Nephron progenitor cell (in vitro differentiated cells): Measurements from ENCODE around the gene EFCAB5.

Experiments
- DNase-seq: peaks from one replicate; pipeline ENCODE4 v3.0.0; 2021
- H3K27ac Mint-ChIP-seq: 2 replicates; pipeline ENCODE4 v1.8.0; 2021; ENCODE audit warnings: mild to moderate bottlenecking, moderate library complexity, mixed read lengths
- H3K27me3 Mint-ChIP-seq: 2 replicates; pipeline ENCODE4 v1.8.0; 2021; ENCODE audit warnings: mild to moderate bottlenecking, low read depth, mixed read lengths; ENCODE audit not compliant: poor library complexity
- H3K36me3 Mint-ChIP-seq: 2 replicates; pipeline ENCODE4 v1.8.0; 2021; ENCODE audit warnings: low read depth, mixed read lengths
- H3K4me1 Mint-ChIP-seq: 2 replicates; pipeline ENCODE4 v1.8.0; 2021; ENCODE audit warnings: mixed read lengths
- H3K4me3 Mint-ChIP-seq: 2 replicates; pipeline ENCODE4 v1.8.0; 2021; ENCODE audit warnings: mild to moderate bottlenecking, moderate library complexity, mixed read lengths
- H3K9me3 Mint-ChIP-seq: 2 replicates; pipeline ENCODE4 v1.8.0; 2021; ENCODE audit warnings: mild to moderate bottlenecking, moderate library complexity, mixed read lengths
- TF ChIP-seq, protein P1 (sequence below): fragments of 200-600 bp; sonication (generic); IDR thresholded peaks from 2 replicates; pipeline ENCODE4 v1.5.0; 2021; ENCODE audit warnings: antibody characterized with exemption

The EFCAB5 gene

DNA sequence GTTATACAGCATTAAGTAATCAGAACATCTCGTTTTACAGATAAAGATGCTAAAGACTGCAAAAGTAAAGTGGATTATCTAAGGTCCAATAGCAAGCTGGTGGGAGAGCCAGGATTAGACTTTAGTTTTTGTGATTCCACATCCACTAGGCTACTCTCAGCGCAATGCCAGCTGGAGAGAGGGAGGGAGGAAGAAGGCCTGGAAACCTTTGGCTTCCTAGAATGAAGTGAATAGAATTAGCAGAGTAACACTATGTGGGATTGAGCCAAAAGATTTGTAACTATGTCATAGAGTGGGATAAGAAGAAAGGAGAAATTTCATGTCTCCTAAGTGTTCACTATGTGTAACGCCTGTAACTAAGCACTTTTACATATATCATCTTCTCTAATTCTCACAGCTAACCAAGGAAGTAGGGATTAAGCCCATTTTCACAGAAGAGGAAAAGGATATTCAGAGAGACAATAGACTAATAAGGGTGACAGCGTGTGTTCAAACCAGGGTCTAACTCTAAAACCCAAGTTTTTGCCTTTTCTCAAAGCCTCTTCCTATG, 149.8 kb downstream of the EFCAB5 start:
- no peaks in the 10 kb centered on the region for H3K9me3 Mint-ChIP-seq
- no peak overlapping the region for H3K4me3 Mint-ChIP-seq
- TF ChIP-seq, protein P1, sequence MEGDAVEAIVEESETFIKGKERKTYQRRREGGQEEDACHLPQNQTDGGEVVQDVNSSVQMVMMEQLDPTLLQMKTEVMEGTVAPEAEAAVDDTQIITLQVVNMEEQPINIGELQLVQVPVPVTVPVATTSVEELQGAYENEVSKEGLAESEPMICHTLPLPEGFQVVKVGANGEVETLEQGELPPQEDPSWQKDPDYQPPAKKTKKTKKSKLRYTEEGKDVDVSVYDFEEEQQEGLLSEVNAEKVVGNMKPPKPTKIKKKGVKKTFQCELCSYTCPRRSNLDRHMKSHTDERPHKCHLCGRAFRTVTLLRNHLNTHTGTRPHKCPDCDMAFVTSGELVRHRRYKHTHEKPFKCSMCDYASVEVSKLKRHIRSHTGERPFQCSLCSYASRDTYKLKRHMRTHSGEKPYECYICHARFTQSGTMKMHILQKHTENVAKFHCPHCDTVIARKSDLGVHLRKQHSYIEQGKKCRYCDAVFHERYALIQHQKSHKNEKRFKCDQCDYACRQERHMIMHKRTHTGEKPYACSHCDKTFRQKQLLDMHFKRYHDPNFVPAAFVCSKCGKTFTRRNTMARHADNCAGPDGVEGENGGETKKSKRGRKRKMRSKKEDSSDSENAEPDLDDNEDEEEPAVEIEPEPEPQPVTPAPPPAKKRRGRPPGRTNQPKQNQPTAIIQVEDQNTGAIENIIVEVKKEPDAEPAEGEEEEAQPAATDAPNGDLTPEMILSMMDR = no peak
- H3K36me3 Mint-ChIP-seq = no peaks in the 10 kb centered on the region
- no peak overlapping the region for H3K27ac Mint-ChIP-seq
- H3K4me1 Mint-ChIP-seq = no peaks in the 10 kb centered on the region
- H3K27me3 Mint-ChIP-seq = peaks cover 18% of the 10 kb centered on the region
- DNase-seq = no peak

DNA sequence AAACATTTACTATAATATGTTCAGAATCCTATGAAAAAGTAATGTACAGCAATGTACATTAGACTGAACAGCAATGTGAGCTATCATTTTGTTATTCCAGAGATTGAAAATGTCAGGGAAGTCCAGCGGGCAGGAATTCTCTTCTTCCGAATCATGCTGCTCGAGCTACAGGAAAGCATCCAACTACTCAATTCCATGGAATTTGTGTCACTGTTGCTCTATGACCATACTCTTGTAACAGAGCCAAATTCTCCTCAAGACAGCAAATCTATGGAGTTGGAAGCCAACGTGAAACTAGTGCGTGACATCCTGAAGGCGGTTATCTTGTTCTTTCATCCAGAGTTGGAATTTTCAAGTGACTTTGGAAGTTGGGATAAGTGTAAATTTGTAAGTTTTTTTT, 150.3 kb downstream of the EFCAB5 start:
- H3K9me3 Mint-ChIP-seq = no peaks in the 10 kb centered on the region
- no peak for DNase-seq

DNA sequence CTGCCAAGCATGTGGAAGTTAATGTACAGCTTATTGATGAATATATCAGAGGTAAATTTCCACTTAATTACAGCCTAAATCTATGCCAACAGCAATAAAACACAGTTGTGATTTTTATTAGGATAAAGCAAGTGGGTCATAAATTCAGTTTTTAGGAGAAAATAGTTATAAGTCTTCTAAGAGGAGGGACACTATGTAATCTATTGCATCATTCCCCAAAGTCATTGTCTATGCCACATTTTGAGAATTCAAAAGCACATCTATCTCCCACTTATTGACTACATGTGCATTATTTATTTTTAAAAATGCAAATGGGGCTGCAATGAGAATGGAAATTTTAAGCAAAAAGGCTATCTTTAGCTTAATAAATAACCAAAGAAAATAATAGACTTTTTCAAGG, 151.5 kb downstream of the EFCAB5 start:
- TF ChIP-seq, protein P1 = no peak
- DNase-seq = no peak
- H3K4me3 Mint-ChIP-seq = no peak overlapping the region
- no peak overlapping the region for H3K27ac Mint-ChIP-seq
- peaks cover 18% of the 10 kb centered on the region for H3K27me3 Mint-ChIP-seq
- H3K9me3 Mint-ChIP-seq = no peaks in the 10 kb centered on the region
- no peaks in the 10 kb centered on the region for H3K36me3 Mint-ChIP-seq
- peaks cover 4% of the 10 kb centered on the region for H3K4me1 Mint-ChIP-seq

More for the DNA sequence above, 150.3 kb downstream of the EFCAB5 start:
- TF ChIP-seq, protein P1 = no peak
- Mint-ChIP-seq H3K27ac (no peak overlapping the region), H3K4me3 (no peak overlapping the region), H3K36me3 (no peaks in the 10 kb centered on the region), H3K4me1 (no peaks in the 10 kb centered on the region), H3K27me3 (peaks cover 18% of the 10 kb centered on the region)

DNA sequence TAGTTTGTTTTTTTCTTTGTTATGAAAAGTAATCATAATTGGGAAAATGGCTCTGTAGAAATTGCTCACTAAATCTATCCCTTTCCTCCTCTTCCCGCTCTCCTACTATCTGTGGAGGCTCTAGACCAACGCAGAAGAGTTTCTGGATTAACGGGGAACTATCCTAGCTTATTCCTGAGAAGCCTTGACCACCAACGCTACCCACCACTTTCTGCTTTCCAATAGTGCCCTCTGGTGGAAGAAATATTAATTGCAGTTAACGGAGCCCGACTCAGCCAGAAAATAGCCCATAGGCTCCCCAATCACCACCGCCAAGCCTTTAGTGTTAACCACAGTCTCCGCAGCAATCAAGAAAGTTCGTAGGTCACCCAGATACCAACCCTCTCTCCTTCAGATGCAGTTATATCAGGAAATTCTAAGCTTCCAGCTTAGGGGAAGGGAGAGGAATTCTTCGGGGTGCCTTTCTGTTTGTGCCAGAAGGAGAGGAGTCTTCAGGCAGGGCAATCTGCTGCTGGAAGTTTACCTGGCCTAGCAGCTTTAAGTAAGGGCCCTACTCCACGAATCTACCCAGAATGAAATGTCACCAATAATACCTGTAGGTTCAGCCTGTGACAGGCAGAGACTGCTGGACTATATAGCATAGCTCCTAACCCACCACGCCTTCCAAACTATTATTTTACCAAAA, 152.2 kb downstream of the EFCAB5 start:
- H3K36me3 Mint-ChIP-seq = no peaks in the 10 kb centered on the region
- peaks cover 6% of the 10 kb centered on the region for H3K4me1 Mint-ChIP-seq
- H3K4me3 Mint-ChIP-seq = no peak overlapping the region
- DNase-seq = peak; percentile 67
- TF ChIP-seq, protein P1 = peak; percentile 83
- H3K9me3 Mint-ChIP-seq = no peaks in the 10 kb centered on the region
- no peak overlapping the region for H3K27ac Mint-ChIP-seq
- H3K27me3 Mint-ChIP-seq = peaks cover 18% of the 10 kb centered on the region

DNA sequence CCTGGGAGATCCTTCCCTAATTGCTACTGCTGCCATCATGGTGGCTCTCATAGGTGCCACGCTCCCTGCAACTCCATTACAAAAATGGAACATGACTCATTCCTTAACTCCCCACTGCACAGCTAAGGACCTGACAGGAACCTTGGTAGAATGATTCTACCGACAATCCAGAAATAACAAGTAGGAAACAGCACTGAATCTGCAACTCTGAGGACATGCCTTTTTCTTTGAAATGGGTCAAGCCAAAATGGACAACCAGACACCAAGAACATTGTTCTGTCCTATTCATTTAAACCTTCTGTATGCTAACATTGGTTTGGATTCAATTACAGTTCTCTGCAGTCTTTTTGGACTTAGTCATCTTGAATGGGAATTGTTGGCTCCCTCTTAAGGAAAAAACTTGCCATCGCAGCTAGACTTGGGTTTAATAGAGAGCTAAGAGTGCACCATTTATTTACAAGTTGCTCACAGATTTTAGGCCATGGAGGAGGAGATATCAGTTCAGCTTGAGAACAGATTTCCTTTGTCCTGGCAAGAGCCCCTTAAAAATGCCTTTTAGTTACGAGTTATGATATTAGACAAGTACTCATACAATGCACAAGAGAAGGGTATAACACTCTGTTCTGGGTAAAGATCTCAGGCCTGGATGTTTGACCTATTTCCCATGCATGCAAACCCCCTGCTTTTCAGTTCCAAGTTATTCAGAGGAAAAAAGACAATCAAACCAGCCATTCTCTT, 154.2 kb downstream of the EFCAB5 start:
- H3K4me3 Mint-ChIP-seq = no peak overlapping the region
- no peaks in the 10 kb centered on the region for H3K36me3 Mint-ChIP-seq
- peaks cover 6% of the 10 kb centered on the region for H3K4me1 Mint-ChIP-seq
- H3K27ac Mint-ChIP-seq = no peak overlapping the region
- TF ChIP-seq, protein P1 = peak; percentile 55
- peak; percentile 24 for DNase-seq
- no peaks in the 10 kb centered on the region for H3K9me3 Mint-ChIP-seq
- peaks cover 8% of the 10 kb centered on the region for H3K27me3 Mint-ChIP-seq
